GM21360 (cell line): ENCODE data around the gene SHISAL1.

Experiments used
- ATAC-seq: cut with Tn5 transposase; IDR thresholded peaks from one replicate; pipeline ENCODE4 v1.9.1; 2021; ENCODE audit warnings: mild to moderate bottlenecking, moderate library complexity; ENCODE audit not compliant: unreplicated experiment

SHISAL1 gene

GRCh38 chr22:44213489-44214043, 99.2 kb downstream of the SHISAL1 start:
- ATAC-seq = no peak

- ATAC-seq = no peak
Observed at GRCh38 chr22:44212936-44213335, 99.8 kb downstream of the SHISAL1 start.

GRCh38 chr22:44211946-44212930, 100.5 kb downstream of the SHISAL1 start:
- ATAC-seq = no peak

GRCh38 chr22:44211256-44211945, 101.3 kb downstream of the SHISAL1 start:
- no peak for ATAC-seq

- ATAC-seq = no peak
Observed at GRCh38 chr22:44210722-44211121, 102.0 kb downstream of the SHISAL1 start.

- no peak for ATAC-seq
Observed at GRCh38 chr22:44209343-44209742, 103.4 kb downstream of the SHISAL1 start.

- ATAC-seq = no peak
Observed at GRCh38 chr22:44207981-44208317, 104.8 kb downstream of the SHISAL1 start.

- no peak for ATAC-seq
Observed at GRCh38 chr22:44207173-44207980, 105.4 kb downstream of the SHISAL1 start.

GRCh38 chr22:44206696-44207095, 106.1 kb downstream of the SHISAL1 start:
- ATAC-seq = no peak

GRCh38 chr22:44206330-44206645, 106.5 kb downstream of the SHISAL1 start:
- no peak for ATAC-seq

- ATAC-seq = no peak
Observed at GRCh38 chr22:44205516-44206329, 107.0 kb downstream of the SHISAL1 start.

GRCh38 chr22:44204739-44205515, 107.8 kb downstream of the SHISAL1 start:
- no peak for ATAC-seq

- no peak for ATAC-seq
Observed at GRCh38 chr22:44203203-44203602, 109.5 kb downstream of the SHISAL1 start.

GRCh38 chr22:44202261-44202789, 110.4 kb downstream of the SHISAL1 start:
- no peak for ATAC-seq

GRCh38 chr22:44201665-44202064, 111.1 kb downstream of the SHISAL1 start:
- ATAC-seq = no peak

- no peak for ATAC-seq
Observed at GRCh38 chr22:44200855-44201550, 111.7 kb downstream of the SHISAL1 start.

- ATAC-seq = no peak
Observed at GRCh38 chr22:44200451-44200850, 112.3 kb downstream of the SHISAL1 start.

GRCh38 chr22:44199866-44200265, 112.9 kb downstream of the SHISAL1 start:
- ATAC-seq = no peak

- ATAC-seq = no peak
Observed at GRCh38 chr22:44199164-44199563, 113.6 kb downstream of the SHISAL1 start.
